HG03095 (cell line): ENCODE measurements around the gene TNS1.

Experiments used
- ATAC-seq: cut with Tn5 transposase; IDR thresholded peaks from one replicate; pipeline ENCODE4 v1.9.1; 2021; ENCODE audit warnings: moderate library complexity; ENCODE audit not compliant: unreplicated experiment

The TNS1 gene

GRCh38 chr2:218002143-218002844 is 501 bp downstream of the TNS1 start:
- no peak for ATAC-seq

DNA sequence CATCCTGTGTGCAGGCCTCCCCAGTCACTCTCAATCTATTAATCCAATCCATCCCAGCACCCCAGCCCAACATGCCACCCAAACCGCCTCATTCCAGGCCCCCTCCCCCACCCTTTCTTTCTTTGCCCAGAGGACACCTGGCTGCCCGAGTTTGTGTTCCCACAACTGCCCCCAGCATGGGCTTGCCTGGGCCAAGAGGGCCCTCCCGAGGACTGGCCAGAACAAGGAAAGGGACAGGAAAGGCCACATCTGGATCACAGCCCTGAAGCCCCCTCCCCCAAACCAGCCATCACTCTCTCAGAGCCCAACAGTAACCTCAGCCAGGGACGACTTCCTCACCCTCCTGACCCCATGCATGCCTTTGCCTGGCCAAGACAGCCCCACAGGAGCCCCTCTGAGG is 1.2 kb downstream of the TNS1 start:
- no peak for ATAC-seq

DNA sequence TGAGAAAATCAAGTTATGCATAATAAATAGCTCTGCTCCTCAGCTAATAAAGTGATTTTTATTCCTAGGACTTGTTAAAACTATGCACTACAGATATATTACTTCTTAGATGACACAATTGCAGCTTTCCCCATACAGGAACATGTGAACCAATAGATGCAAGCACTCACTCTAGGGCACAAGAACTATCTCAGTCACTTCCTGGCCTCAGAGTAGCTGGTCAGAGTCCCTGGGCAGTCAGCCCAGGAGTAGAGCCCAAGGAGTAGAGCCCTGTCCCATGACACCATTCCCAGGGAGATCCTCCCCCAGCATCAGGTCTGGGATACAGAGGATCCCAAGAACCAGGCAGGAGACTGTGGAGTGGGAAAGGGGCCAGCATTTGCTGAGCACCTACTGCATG is 2.7 kb downstream of the TNS1 start:
- ATAC-seq = no peak

GRCh38 chr2:217999595-217999959 is 3.2 kb downstream of the TNS1 start:
- no peak for ATAC-seq

DNA sequence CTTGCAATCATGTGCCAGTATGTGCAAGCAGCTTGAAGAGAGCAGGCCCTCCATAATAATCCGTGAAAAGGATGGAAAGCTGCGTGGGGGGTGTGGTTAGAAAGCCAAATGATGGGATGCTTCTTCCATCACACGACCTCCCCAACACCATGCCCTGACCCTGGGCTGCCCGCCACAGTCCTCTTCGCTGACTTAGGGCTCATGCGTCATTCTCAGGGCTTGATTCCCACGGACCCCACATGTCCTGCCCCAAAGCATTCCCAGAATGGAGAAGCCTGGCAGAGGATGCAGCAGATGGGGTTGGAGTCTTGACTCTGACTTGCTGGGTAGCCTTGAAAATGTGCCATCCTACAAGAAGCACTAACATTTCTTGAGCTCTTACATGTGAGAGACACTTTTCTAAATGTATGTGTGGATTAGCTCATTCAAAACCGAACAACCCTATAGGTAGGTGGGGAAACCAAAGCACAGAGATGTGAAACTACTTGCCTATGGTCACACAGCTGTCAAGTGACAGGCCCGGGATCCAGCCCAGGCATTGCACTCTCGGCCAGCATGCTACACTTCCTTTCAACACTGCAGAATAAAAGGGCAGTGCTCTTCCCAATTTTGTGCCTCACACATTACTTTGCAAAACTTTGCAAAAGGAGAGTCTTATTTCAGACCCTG is 3.7 kb downstream of the TNS1 start:
- no peak for ATAC-seq

- ATAC-seq = no peak
These were observed 5.3 kb downstream of the TNS1 start for GRCh38 chr2:217997510-217997909.

GRCh38 chr2:217996361-217996760 is 6.4 kb downstream of the TNS1 start:
- ATAC-seq = no peak

GRCh38 chr2:217995731-217996231 is 7.0 kb downstream of the TNS1 start:
- no peak for ATAC-seq

GRCh38 chr2:217994776-217995274 is 8.0 kb downstream of the TNS1 start:
- no peak for ATAC-seq

- peak; percentile 65 for ATAC-seq
These were observed 8.9 kb downstream of the TNS1 start for GRCh38 chr2:217993817-217994463.

DNA sequence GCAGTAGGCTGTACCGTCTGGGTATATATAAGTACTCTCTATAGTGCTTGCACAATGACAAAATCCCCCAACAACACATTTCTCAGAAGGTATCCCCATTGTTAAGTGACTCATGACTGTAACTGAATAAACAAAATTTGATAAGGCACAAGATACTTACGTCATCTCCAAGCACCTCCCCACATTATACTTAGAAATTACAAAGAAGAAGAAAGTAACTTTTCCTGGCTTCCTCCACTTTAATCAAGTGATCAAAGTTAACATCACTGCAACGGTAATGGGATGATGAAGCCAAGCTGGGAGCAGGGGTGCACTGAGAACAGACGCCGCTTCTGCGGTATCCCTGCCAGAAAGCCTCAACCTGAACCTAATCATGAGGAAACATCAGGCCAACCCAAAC is 9.7 kb downstream of the TNS1 start:
- ATAC-seq = no peak

- ATAC-seq = no peak
These were observed 10.7 kb downstream of the TNS1 start for GRCh38 chr2:217992061-217992460.

- no peak for ATAC-seq
These were observed 11.9 kb downstream of the TNS1 start for GRCh38 chr2:217990791-217991465.

GRCh38 chr2:217990389-217990788 is 12.4 kb downstream of the TNS1 start:
- ATAC-seq = no peak

GRCh38 chr2:217989221-217989948 is 13.4 kb downstream of the TNS1 start:
- ATAC-seq = no peak

- ATAC-seq = no peak
These were observed 14.0 kb downstream of the TNS1 start for GRCh38 chr2:217988840-217989204.

DNA sequence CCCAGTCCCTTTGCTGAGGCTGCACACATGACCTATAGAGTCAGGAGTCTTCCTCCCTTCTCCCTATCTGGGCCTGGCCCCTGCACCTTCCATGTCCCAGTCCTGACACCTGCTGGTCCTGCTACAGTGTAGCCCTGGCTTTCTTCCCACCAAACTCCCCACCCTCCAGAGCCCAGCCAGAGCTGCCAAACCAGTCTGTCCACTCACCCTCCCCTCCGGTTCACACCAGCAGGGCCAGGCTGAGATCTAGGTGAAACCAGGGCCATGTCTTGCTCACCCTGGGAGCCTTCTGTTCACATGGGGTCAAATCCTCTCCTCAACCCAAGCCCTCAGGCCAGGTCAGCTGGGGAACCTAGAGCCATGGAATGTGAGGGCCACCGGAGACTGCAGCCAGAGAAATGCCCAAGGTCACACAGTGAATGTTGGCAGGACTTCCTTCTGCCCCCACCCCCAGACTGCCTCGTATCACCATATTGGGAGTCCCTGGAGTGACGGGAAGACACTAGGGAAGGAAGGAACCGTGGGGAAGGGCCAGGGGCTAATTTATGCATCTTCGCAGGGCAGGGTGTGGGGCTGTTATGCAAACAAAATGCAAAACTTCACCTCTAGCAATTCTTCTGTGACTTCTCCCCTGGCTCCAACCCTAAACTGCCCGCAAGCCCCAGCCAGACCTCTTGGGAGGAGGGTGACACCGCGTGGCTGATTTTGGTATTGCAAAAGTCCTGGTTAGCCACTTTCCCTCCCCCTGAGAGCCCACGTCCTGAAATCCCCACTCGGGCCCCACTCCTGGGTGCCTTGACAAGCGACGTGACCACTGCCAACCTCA is 14.6 kb downstream of the TNS1 start:
- no peak for ATAC-seq

- no peak for ATAC-seq
These were observed 15.4 kb downstream of the TNS1 start for GRCh38 chr2:217987391-217987790.

DNA sequence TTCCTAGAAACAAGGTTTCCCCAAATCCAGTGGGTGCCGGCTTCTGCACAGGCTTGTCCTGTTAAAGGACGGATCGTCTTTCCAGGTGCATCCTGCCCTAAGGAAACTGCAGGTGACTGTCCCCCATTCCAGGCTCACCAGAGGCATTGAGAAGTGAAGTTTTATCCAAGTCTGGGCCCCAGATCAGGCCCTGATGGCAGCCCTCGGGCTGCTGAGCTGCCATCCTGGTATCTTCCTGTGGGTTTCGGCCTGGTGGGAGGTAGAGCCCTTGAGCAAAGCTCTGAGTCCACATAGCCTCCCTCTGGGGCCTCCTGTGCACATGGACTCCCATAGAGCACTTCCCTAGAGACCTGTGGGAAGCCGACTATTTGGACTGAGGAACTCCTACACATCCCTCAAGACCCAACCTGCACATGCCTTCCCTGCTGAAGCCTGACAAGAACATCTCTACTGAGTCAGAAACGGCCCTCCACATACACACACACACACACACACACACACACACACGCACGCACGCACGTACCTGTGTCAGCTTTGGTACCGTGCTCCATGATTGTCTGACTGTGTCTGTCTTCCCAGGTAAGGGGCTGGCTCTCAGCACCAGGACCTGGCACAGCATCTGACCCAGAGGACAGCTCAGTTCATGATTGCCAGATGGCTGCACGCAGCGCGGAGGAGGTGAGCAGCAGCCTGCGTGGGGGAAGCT is 16.4 kb downstream of the TNS1 start:
- no peak for ATAC-seq
